LNCAP (cell line): ENCODE measurements around the gene AQP3.

Experiments used
- CTCF ChIP-seq: fragments of 450-650 bp; IDR thresholded peaks from 2 replicates; pipeline ENCODE4 v1.5.1; 2017; ENCODE audit warnings: mild to moderate bottlenecking

Gene AQP3

GRCh38 chr9:33449715-33450114 is 2.3 kb upstream of the AQP3 start:
- TF ChIP-seq CTCF: no peak

GRCh38 chr9:33447799-33448553 is 583 bp upstream of the AQP3 start:
- TF ChIP-seq CTCF: no peak

- no peak for TF ChIP-seq CTCF
Observed at GRCh38 chr9:33446240-33446945, 1.0 kb downstream of the AQP3 start.

GRCh38 chr9:33445389-33446239 is 1.8 kb downstream of the AQP3 start:
- TF ChIP-seq CTCF: no peak

- TF ChIP-seq CTCF: no peak
Observed at GRCh38 chr9:33443464-33444154, 3.8 kb downstream of the AQP3 start.

- TF ChIP-seq CTCF: no peak
Observed at GRCh38 chr9:33443047-33443446, 4.3 kb downstream of the AQP3 start.

- no peak for TF ChIP-seq CTCF
Observed at GRCh38 chr9:33442125-33442524, 5.3 kb downstream of the AQP3 start.
